Brain microvascular endothelial cell (primary cell): ENCODE data around the gene ZMYND10.

ENCODE experiments used
- DNase-seq: peaks from one replicate; pipeline ENCODE4 v3.0.0-alpha.2; 2020
- H3K27ac ChIP-seq: fragments of 250-450 bp; sonication (Bioruptor Pico); 2 replicates; pipeline ENCODE4 v1.5.1; 2020; ENCODE audit warnings: mild to moderate bottlenecking, moderate library complexity
- H3K27me3 ChIP-seq: fragments of 250-450 bp; sonication (Bioruptor Pico); replicated peaks from 2 replicates; pipeline ENCODE4 v1.5.1; 2020; ENCODE audit warnings: mild to moderate bottlenecking
- H3K36me3 ChIP-seq: fragments of 250-450 bp; sonication (Bioruptor Pico); replicated peaks from 2 replicates; pipeline ENCODE4 v1.5.1; 2020; ENCODE audit warnings: mild to moderate bottlenecking
- H3K4me3 ChIP-seq: 2 replicates; pipeline ENCODE4 v1.5.1; 2011; ENCODE audit warnings: low read depth, mild to moderate bottlenecking, control low read depth, low read length, moderate library complexity
- CTCF ChIP-seq: IDR thresholded peaks from 2 replicates; pipeline ENCODE4 v1.5.1; 2011; ENCODE audit warnings: low read depth, mild to moderate bottlenecking, moderate library complexity, low read length, control low read depth, inconsistent platforms; ENCODE audit errors: missing control alignments
- in situ Hi-C: cut with HindIII; loops from 2 replicates; pipeline ENCODE4 v1.10.0; 2017; ENCODE audit warnings: low sequenced_read_pairs, low pct_ligation_motif_present

Gene ZMYND10

GRCh38 chr3:50345586-50346234 lies at the start of gene ZMYND10:
Gene ZMYND10, minus strand, starts transcription at chr3:50345732. Its CDS starts 153 bp downstream, at chr3:50345579.
- no peak for TF ChIP-seq CTCF
- peaks cover 2% of the 10 kb centered on the region for H3K36me3 ChIP-seq
- in situ Hi-C loops, result no loop called here
- no peaks in the 10 kb centered on the region for H3K27me3 ChIP-seq
- H3K4me3 ChIP-seq, result peak within 1 kb of the TSS; percentile 53
- H3K27ac ChIP-seq, result no peak within 1 kb of the TSS
- no peak for DNase-seq

GRCh38 chr3:50393061-50393460 lies 47.5 kb upstream of the ZMYND10 start:
- no peaks in the 10 kb centered on the region for H3K27me3 ChIP-seq
- in situ Hi-C loops, result no loop called here
- no peaks in the 10 kb centered on the region for H3K36me3 ChIP-seq
- TF ChIP-seq CTCF, result no peak
- H3K4me3 ChIP-seq, result no peak overlapping the region
- DNase-seq, result no peak
- no peak overlapping the region for H3K27ac ChIP-seq

GRCh38 chr3:50392101-50392715 lies 46.7 kb upstream of the ZMYND10 start:
- in situ Hi-C loops, result no loop called here
- Histone ChIP-seq H3K27me3 (no peaks in the 10 kb centered on the region), H3K36me3 (no peaks in the 10 kb centered on the region), H3K27ac (no peak overlapping the region), H3K4me3 (no peak overlapping the region)
- TF ChIP-seq CTCF, result no peak
- DNase-seq, result no peak

GRCh38 chr3:50390508-50391224 lies 45.1 kb upstream of the ZMYND10 start:
- no peaks in the 10 kb centered on the region for H3K27me3 ChIP-seq
- TF ChIP-seq CTCF, result no peak
- in situ Hi-C loops, result no loop called here

GRCh38 chr3:50389414-50389767 lies 43.9 kb upstream of the ZMYND10 start:
- DNase-seq, result no peak
- H3K4me3 ChIP-seq, result no peak overlapping the region
- TF ChIP-seq CTCF, result no peak
- in situ Hi-C loops, result no loop called here
- H3K27ac ChIP-seq, result no peak overlapping the region
- no peaks in the 10 kb centered on the region for H3K36me3 ChIP-seq
- H3K27me3 ChIP-seq, result no peaks in the 10 kb centered on the region

More at GRCh38 chr3:50390508-50391224, 45.1 kb upstream of the ZMYND10 start:
- no peak overlapping the region for H3K27ac ChIP-seq
- H3K4me3 ChIP-seq, result no peak overlapping the region
- no peaks in the 10 kb centered on the region for H3K36me3 ChIP-seq
- DNase-seq, result no peak
